Inflammatory macrophage treated with lipopolysaccharide for 1 hour (primary cell): ENCODE data around the gene NDRG3.

Source experiments
- DNase-seq, 2 donors: peaks; one replicate each; pipeline ENCODE4 v3.0.0-alpha.2; 2020 to 2022

Gene NDRG3

DNA sequence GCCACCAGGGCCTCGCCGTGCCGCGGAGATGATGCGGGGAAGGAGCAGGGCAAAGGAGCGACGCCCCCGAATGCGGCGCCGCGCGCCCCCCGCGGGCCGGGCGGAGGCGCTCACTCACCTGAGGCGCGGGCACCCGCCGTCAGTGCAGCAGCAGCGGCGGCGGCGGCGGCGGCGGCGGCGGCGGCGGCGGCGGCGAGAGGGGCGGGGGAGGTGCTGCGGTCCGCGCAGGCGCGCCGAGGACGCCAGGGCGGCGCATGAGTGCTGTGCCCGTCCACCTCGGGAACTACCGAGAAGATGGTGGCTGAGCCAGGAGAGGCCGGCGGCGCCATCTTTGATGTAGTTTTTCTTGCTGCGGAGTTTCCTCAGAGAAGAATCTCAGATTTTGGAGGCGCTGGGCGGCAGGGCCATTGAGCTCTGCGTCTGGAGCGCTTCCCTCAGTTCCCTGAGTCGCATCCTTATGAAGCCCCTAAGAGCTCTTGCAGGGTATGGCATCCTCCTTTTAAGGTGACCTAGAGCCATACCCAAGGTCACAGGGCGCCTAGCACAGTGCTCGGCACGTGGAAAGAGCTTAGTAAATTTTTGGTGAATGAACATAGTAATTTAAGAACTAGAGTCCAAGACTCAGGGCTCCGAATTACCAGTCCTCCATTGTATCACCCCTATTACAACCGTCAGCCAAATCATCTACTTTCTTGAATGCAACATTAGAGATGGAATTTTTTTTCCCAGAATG is at the start of gene NDRG3:
TSS of gene NDRG3 (minus strand) at position 164 of the 733 bp plus-strand sequence. CDS start 24,355 bp downstream, outside the sequence.
- DNase-seq = peak; percentile 89 to 95

DNA sequence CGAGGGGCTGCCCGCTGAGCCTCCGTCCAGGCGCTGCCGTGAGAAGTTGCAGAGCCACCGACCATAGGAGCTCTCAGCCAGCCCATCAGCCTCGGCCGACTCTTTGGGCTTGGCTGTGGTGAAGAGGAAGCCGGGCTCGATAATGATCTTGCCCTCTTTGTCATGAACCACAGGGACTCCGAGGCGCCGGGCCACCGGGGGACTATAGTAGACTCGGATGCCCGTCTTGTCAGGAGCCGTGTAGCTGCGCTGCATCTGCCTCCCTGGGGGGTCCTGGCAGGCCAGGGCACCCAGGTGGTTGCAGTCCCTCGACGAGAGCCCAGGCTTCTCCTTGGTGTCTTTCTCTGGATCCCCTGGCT is 48.2 kb upstream of the NDRG3 start:
- no peak for DNase-seq

DNA sequence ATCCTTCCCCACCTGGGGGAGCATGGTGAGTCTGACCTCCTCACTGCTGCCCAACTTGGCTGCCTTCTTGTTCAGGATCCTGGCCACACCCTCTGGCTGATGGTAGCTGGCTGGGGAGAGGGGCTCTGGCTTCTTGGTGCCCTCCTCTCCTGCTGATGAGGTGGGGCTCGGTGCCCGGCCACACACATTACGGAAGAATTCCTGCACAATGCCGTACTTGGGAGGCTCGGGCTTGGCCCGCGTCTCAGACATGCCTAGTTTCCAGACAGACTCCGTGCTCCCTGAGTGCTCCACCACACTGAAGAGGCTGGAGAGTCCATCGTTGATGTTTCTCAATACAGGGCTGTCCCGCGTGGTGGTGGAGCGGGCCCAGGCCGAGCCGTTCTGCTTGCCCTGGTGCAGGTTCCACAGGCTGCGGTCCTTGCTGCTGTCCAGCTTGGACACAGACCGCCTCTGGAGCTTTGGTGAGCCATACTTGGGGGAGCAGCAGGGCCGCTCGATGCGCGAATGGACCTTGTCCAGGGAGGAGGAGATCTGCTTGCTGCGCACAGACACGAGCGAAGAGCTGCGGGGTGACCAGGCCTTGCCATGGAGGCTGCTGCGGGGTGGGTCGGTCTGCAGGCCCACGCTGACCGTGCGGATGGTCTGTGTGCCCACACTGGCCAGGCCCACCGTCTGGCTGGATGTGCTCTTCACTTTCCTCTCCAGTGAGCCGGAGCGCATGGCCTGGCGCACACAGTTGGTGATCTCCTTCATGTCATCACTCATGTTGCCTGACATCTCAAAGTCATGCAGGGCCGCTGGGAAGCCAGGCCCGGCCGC is 47.6 kb upstream of the NDRG3 start:
- no peak for DNase-seq

DNA sequence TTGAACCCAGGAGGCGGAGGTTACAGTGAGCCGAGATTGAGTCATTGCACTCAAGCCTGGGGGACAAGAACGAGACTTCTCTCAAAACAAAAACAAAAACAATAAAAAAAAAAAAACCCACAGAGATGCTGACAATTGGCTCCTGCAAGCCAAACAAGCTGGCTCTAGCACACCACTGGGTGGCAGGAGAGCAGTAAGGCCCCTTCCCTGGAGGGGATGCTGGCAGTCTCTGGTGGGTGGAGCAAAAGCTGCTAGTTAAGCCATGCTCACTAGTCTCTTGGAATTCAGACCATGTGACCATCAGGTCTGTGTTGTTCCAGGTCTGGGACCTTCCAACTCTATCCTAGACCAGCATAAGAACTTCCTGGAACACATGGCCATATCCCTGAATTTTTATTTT is 46.5 kb upstream of the NDRG3 start:
- DNase-seq = peak in 1 of 2 donors; percentile 2

DNA sequence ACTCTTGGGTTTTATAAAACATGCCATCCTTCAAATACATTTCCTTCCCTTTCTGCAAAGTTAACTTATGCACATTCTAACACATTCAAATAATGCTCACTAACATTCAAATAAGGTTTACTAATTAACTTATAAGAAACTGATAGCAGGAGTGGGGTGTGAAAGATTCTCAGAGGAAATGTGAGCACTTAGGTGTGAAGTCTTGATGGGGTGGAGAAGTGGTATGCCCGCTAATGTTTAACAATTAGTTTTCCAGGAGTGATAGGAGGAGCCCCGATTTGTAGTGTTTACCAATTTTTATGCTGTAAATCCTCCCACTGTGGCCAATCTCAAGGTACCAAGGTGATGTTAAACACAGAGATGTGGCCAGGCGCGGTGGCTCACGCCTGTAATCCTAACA is 46.0 kb upstream of the NDRG3 start:
- no peak for DNase-seq

DNA sequence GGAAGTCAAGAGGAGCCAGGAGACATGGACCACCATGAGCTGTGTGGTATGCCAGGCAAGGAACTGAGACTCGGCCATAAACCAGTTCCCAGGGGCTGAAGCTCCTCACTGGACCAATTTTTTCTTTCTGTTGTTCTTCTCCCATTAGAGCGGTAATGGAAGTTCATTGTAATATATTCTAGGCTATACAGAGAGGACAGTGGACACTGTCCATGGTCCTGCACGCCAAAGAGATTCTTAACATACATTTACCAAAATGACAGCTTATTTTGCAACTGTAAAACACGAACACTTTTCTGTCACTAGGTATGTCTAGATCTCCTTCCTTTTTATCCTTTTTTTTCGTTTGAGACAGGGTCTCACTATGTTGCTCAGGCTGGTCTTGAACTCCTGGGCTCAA is 40.8 kb upstream of the NDRG3 start:
- no peak for DNase-seq

DNA sequence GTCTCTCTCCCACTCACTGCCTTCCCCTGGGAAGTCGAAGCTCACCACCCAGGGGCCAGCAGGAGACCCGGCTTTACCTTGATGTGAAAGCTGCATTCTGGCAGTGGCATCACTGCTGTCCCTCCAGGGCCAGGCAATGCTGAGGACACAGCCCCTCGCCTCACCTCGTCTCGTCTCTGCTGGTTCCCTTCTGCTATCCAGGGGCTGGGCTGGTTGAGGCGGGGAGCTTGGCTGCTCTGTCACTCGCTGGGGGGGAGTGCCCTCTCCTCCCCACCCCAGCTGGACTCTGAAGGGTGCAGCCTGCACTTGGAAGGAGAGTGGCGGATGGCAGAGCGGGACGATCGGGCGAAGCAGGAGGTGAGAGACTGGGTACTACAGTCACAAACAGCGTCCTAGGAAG is 40.4 kb upstream of the NDRG3 start:
- DNase-seq = no peak

DNA sequence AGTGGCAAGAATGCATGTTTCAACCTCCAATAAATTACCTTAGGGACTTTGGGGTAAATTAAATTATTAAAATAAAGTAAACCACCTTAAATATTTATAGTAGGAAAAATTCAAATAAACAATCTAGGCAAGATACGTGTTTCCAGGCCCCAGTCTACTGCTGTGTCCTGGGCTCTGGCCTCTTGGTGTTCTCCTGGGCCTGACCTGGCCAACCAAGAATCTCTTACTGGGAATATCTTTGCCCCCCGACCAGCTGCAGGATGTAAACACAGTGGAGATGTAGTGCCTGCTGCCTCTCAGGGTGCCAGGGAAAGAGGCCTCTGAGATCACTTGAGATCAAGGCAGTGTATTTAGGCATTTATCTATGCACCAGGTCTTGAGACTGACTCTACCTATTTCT is 39.4 kb upstream of the NDRG3 start:
- DNase-seq = no peak

DNA sequence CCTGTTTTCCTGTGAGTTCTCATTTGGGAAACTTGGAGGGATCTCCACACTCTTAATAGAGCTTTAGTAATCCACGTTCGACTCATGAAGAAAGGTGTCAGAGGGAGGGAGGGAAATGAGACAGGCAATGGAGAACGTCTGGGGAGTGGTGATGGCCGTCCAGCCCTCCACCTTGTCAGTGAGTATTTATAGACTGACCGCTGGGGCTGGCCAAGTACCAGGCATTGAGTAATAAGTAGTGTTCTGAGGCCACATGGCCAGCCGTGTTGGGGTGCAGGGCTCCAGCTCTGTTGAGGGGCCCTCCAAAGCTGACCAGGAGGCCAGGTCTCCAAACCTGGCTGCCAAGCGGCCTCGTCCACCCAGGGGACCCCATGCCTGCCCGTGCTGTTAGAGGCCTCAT is 39.0 kb upstream of the NDRG3 start:
- DNase-seq = no peak

DNA sequence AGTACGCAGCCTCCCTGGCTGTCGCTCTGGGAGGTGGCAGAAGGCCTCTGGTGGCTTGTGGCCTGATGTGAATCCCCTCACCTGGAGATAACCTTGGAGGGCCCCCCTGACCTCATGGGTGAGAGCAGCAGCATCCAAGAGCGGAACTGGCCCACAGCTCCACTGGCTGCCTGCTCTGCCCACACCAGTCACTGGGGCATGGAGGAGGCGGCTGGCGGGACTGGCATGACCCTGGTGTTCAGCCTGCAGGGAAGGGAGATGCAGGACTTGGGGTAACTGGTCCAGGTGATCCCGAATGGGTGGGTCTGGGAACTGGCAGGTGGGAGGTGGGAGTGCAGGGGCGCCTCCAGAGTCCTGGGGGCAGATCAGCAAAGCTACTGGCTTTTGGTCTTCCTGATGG is 38.2 kb upstream of the NDRG3 start:
- DNase-seq = no peak

DNA sequence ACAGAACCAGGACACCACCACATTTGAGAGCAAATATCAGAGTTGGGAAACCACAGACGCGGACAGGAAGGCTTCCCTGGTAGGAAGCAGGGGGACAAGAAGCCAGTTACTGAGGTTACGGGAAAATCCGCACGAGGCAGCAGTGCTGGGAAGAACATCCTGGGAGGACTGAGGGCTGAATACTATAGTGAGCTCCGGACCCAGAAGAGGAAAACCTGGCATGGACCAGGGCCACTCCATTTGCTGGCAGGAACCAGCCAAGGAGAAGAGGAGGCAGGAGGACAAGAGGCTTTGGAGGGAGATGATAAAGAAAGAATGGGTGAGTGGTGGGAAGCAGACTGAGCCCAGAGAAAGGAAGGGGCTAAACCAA is 33.8 kb upstream of the NDRG3 start:
- DNase-seq = no peak

DNA sequence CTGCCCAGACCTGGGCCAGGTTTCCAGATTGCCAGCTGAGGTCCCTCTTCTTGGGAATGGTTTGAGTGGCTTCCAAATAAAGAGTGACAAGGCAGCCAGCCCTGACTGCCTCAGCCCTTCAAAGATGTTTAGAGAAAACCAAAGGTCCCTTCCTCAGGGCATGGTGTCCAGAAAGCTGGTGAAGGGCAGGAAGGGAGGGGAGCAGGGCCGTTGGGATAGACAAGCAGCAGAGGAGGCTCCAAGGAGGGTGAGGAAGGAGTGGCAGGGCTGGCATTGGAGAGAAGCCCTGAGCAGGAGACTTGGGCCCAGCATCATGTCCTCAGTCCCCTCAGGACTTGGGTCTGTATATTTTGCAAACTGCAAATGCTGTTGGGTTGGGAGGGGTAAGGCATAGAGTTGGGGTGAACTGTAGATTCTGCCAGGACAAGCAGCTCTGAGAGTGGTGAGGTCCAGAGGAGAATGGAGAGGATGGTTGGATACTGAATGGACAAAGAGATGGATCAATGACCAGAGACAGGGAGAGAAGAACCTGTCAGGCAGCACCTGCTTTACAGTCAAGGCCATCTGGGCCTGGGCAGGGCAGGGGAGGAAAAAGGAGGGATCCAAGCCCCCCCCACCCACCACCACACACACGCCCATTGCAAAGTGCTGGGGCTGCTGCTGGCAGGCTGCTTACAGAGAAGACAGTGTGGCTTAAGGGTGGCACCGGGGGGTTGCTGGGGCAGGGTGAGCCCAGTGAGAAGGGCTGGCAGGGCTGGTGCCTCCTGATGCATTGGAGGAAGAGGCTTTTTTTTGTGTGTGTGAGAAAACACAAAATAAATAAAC is 33.2 kb upstream of the NDRG3 start:
- no peak for DNase-seq

DNA sequence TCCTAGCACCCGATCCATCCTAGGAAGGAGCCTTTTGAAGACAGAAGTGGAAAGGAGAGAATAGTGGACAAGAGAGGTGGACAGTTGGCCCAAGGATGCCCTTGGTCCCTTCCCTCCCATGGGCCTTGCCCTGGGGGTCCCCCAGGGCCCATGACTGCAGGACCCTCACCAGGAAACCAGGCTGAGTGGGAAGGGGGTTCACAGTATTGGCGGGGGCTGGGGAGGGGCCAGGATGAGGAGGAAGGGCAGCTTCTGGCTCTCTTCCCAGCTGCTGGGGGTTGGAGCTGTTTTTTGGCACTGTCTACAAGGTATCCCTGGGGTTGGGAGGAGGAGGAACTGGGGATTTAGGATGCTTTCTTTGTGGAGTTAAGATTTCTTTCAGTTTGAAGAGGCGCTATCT is 31.7 kb upstream of the NDRG3 start:
- DNase-seq = no peak

DNA sequence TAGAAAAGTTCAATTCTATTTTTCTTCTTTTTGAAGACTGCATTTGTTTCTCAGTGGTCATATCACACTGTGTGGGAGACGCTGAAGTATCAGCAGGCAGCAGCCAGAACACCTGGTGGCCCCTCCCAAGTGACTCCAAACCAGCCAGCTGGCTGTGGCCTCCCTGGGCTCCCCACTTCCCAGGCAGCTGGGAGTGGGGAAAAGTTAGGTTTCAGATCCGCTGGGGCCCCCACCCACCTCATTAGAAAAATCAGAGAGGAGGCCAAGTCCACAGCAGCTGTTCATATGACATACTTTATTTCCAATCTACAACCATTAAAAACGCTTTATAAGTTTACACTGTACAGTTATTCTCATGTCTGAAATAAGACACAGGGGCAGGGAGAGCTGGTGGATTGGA is 31.3 kb upstream of the NDRG3 start:
- DNase-seq = no peak

DNA sequence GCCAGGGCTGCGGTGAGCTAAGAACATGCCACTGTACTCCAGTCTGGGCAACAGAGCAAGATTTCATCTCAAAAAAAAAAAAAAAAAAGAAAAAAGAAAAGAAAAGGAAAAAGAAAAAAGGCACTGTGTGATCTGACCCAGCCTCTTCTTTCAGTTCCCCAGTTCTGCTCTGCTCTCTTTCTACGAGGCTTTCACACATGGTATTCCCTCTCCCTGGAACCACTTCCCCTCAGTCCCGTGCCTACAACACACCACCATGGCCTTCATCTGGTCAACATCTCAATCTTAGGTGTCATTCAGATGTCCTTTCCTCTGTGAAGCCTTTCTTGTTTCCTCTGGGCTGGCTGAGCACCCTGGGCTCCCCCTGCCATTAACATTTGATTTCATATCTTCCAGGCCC is 29.9 kb upstream of the NDRG3 start:
- DNase-seq = peak in 1 of 2 donors; percentile 24

DNA sequence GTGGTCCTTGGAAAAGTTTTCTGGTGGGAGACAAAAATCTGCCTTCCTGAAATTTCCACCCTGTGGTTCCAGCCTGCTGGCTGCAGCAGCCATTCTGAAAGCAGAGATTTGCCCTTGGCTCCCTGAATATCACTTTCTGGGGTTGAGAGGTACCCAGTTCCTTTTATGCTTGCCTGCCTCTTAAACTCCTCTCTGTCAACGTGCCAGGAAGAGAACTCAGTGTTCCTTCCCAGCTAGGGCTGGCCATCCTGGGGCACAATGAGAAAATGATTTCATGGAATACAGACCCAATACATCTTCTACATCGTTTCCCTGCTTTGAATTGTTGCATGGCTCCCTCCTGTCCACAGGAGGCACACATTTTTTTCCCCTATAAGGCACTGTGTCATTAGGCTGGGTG is 29.3 kb upstream of the NDRG3 start:
- DNase-seq = no peak

DNA sequence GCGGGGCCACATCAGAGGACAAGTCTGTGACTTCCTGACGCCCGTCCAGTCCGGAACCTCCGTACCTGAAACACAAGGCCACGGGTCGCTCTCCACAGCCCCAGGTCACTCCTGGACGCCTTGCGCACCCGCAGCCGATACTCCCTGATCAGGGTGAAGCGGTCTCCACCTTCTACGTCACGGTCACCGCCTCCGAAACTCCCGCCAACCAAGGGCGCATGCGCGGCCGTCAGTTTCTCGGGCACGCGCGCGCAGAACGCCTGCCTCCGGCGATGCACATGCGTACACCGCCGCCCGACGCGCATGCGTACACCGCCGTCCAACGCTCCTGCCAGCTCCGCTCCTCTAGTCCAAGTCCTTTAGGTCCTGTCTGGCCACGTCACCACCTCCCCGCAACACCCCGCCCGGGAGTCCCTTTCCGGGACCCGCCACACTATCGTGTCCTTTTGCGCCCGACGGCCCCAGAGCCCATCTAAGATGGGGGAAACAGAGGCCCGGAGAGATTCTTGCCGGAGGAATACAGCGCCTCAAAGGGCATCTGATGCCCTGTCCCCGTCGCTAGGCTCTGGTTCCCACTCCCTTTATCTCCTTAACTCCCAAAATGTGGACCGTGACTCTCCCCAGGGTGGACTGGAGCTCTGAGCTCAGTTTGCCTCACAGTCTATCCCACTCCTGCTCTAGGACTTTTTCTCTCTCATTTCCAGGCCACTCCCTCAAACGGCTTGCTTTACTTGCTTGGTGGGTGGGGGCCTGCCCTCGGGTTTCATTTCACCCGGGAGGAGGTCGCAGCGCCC is 27.9 kb upstream of the NDRG3 start, which contains the start of gene DSN1:
TSS of gene DSN1 (minus strand) at position 167 of the 794 bp plus-strand sequence. CDS start 2,305 bp downstream, outside the sequence.
- DNase-seq = peak; percentile 94 to 100

DNA sequence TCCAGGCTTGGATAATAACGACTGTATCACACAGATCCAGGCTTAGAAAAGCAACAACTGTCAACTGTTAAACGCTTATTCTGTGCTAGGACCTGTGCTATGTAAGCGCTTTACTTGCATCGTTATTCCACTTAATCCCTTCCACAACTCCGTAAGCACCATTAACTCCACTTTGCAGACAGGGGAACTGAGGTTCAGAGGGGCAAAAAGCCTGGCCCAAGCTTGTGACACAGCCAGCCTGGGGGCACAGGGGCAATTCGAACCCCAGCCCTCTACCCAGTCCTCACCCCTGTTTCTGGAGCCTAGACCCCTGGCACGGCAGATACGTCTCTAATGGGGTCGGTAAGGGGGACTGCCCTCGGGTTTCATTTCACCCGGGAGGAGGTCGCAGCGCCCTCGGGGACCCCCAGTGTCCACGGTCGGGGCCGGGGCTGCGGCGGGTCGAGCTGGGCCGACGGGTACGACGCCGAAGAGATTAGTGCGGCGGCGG is 27.3 kb upstream of the NDRG3 start:
- DNase-seq = no peak

DNA sequence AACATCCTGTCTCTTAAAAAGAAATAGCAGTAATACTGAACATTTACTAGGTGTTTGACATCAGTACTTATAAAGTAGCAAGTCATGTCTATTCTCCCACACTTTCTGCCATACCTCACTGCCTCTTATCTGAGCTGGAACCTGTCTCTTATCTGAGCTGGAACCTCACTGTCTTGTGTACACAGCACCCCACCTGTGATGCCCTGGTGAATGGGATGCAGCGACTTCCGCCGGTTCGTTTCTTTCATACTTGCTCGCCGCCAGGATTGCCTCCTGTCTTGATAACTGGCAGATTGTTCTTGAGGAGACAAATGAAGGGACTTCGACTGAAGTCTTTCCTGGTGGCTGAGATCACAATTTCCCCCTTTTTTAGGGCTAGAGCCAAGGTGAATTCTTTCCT is 24.8 kb upstream of the NDRG3 start:
- DNase-seq = no peak

DNA sequence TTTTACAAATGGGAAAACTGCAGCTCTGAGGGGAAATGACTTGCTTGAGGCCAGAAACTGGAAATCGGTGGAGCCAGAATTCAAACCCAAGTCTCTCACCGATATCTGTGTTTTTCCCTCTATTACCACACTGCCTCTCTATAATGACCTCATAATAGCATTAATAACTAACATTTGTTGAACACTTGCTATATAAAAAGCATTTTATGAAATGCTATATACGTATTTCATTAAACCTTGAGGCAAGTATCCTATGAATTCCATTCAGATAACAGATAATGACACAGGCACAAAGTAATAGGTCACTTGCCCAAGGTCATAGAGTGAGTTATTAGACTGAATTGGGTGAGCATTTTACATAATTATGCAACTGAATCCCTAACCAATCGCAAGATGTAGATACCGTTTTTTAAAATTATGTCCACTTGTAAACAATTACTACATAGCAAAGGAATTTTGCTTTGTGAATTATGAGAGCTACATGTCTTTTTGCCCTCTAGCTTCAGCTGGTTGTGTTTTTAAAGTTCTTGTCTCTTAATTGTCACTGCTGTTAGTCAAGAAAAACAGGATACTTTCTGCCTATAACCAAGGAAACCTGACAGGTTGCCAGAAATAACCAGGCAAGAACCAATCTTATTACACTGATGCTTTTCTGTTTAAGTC is 23.0 kb upstream of the NDRG3 start:
- DNase-seq = no peak

DNA sequence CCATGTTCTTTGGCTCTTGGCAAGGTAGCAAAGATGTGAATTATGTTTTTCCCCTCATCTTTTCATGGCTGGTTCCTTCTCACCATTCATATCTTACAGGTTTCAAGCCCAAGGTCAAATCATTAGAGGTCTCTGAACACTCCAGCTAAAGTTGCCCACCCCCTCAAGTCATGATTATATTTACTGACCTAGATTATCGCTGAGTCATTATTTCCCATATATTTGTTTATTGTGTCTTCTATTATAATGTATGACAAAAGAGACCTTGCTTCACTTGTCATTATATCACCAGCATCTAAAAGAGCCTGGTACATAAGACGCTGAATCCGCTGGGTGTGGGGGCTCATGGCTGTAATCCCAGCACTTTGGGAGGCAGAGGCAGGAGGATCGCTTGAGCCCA is 15.2 kb upstream of the NDRG3 start:
- DNase-seq = no peak

DNA sequence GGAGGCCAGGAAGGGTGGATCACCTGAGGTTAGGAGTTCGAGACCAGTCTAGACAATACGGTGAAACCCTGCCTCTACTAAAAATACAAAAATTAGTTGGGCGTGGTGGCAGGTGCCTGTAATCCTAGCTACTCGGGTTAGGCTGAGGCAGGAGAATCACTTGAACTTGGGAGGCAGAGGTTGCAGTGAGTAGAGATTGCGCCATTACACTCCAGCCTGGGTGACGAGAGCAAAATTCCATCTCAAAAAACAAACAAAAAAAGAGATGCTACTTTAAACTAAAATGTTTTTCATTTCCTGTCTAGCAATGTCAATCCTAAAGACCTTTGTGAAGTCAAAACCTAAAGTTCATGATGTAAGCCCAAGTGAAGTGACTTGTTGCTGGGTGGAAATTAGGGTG is 14.8 kb upstream of the NDRG3 start:
- DNase-seq = no peak
